Measurements from ENCODE around the gene PLA2G6. TPM values are rescaled to one million over a fixed set of nuclear protein-coding genes. Genes with fewer than 3 reads are reported as not detected.

The PLA2G6 gene
- total RNA-seq, 1 experiment from 2014 or later = 24.1 TPM

- H3K23me2 ChIP-seq (ENCODE audit: insufficient read length, low read depth, low read length, poor library complexity, severe bottlenecking) = no peaks in the 10 kb centered on the region
- no peak overlapping the region for H3K4me2 ChIP-seq (ENCODE audit: insufficient read depth, insufficient read length, low read length)
- H3K9me3 ChIP-seq (ENCODE audit: control insufficient read depth, low read depth, low read length) = no peaks in the 10 kb centered on the region
- no peak overlapping the region for H2BK5ac ChIP-seq (ENCODE audit: insufficient read length, low read length)
- no peak overlapping the region for H3K9ac ChIP-seq (ENCODE audit: extremely low read depth, insufficient read length, low read length)
- Mint-ChIP-seq H3K27ac (no peak overlapping the region), H3K4me1 (peaks cover 0 to 10% of the 10 kb centered on the region in 2 experiments; a peak in 2 of 4 replicates), H3K27me3 (ENCODE audit: low read depth) (no peaks in the 10 kb centered on the region), H3K36me3 (ENCODE audit: insufficient read depth in 1 of 3, low read depth in 3 of 3) (peaks cover 9 to 61% (median 38%) of the 10 kb centered on the region in 3 experiments; a peak in 6 of 7 replicates), H3K4me3 (no peak overlapping the region), H3K9me3 (no peaks in the 10 kb centered on the region)
- no peak overlapping the region for H3K18ac ChIP-seq (ENCODE audit: insufficient read length, low read depth, low read length)
- no peak overlapping the region for H4K91ac ChIP-seq (ENCODE audit: insufficient read length, low read depth, low read length)
- no peak overlapping the region for H4K8ac ChIP-seq (replicated peaks; ENCODE audit: insufficient read length, low read depth, low read length)
- no CpG with 5 or more reads among the region's 22 CpGs for WGBS (ENCODE audit: extremely low coverage, insufficient read length, low lambda C conversion rate)
- H4K5ac ChIP-seq (ENCODE audit: insufficient read length, low read depth, low read length) = no peak overlapping the region
- no peaks in the 10 kb centered on the region for H3K79me2 ChIP-seq (ENCODE audit: insufficient read depth, low read length)
- H3K4me1 ChIP-seq (ENCODE audit: insufficient read depth, low read length) = no peaks in the 10 kb centered on the region
- H2AK5ac ChIP-seq (ENCODE audit: insufficient read length, low read length) = no peak overlapping the region
- TF ChIP-seq, protein P1, sequence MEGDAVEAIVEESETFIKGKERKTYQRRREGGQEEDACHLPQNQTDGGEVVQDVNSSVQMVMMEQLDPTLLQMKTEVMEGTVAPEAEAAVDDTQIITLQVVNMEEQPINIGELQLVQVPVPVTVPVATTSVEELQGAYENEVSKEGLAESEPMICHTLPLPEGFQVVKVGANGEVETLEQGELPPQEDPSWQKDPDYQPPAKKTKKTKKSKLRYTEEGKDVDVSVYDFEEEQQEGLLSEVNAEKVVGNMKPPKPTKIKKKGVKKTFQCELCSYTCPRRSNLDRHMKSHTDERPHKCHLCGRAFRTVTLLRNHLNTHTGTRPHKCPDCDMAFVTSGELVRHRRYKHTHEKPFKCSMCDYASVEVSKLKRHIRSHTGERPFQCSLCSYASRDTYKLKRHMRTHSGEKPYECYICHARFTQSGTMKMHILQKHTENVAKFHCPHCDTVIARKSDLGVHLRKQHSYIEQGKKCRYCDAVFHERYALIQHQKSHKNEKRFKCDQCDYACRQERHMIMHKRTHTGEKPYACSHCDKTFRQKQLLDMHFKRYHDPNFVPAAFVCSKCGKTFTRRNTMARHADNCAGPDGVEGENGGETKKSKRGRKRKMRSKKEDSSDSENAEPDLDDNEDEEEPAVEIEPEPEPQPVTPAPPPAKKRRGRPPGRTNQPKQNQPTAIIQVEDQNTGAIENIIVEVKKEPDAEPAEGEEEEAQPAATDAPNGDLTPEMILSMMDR (conservative IDR thresholded peaks at IDR 0.05) = no peak
- H3K56ac ChIP-seq (ENCODE audit: insufficient read length, low read depth, low read length) = no peak overlapping the region
- no peak overlapping the region for H3K27ac ChIP-seq (ENCODE audit: insufficient read length, low read depth, low read length)
- no peaks in the 10 kb centered on the region for H4K20me1 ChIP-seq (ENCODE audit: control insufficient read depth, insufficient read depth, insufficient read length)
- H2BK15ac ChIP-seq (ENCODE audit: low read depth, low read length) = no peak overlapping the region
- H3K79me1 ChIP-seq (ENCODE audit: insufficient read depth, low read depth, low read length, poor library complexity, severe bottlenecking) = no peaks in the 10 kb centered on the region
- no peak overlapping the region for H3K23ac ChIP-seq (ENCODE audit: insufficient read length, low read depth, low read length)
- no peak overlapping the region for H2AFZ ChIP-seq (ENCODE audit: low read length)
- no peak overlapping the region for H3K14ac ChIP-seq (ENCODE audit: insufficient read depth, low read length)
- H3K27me3 ChIP-seq (ENCODE audit: insufficient read depth, low read length) = no peaks in the 10 kb centered on the region
- no peak overlapping the region for H2BK120ac ChIP-seq (ENCODE audit: low read depth, low read length, poor library complexity, severe bottlenecking)
- no peak overlapping the region for H2BK20ac ChIP-seq (ENCODE audit: low read depth, low read length, poor library complexity, severe bottlenecking)
- no peak overlapping the region for H3T11ph ChIP-seq (ENCODE audit: low read length)
- no peak overlapping the region for H2BK12ac ChIP-seq (ENCODE audit: insufficient read length, low read depth, low read length)
- H3K4ac ChIP-seq (ENCODE audit: low read depth, low read length) = no peak overlapping the region
- no peak for DNase-seq
Measured at GRCh38 chr22:38071421-38072321, 110.0 kb downstream of the PLA2G6 start.

Measured in H9 (cell line).